ENCODE measurements around the gene ETFA.
"Not testable (repeated sequence)": the region's sequence is repeated elsewhere in the genome, so short reads cannot be mapped to it uniquely, and the experiment has no call there.

Gene ETFA

GRCh38 chr15:76324066-76324465 is 12.8 kb upstream of the ETFA start:
- DNase-seq (ENCODE audit: low read depth): no peak

- no peak for DNase-seq (ENCODE audit: low read depth)
Observed at GRCh38 chr15:76321602-76322001, 10.3 kb upstream of the ETFA start.

GRCh38 chr15:76321171-76321570 is 9.9 kb upstream of the ETFA start:
- DNase-seq (ENCODE audit: low read depth): no peak

GRCh38 chr15:76320012-76320411 is 8.7 kb upstream of the ETFA start:
- no peak for DNase-seq (ENCODE audit: low read depth)

GRCh38 chr15:76313731-76314130 is 2.5 kb upstream of the ETFA start:
- no peak for DNase-seq (ENCODE audit: low read depth)

- not testable (repeated sequence) for DNase-seq (ENCODE audit: low read depth)
Observed at GRCh38 chr15:76313175-76313567, 1.9 kb upstream of the ETFA start.

GRCh38 chr15:76312540-76313174 is 1.4 kb upstream of the ETFA start:
- DNase-seq (ENCODE audit: low read depth): no peak

- DNase-seq (ENCODE audit: low read depth): no peak
Observed at GRCh38 chr15:76310475-76311099, 682 bp downstream of the ETFA start.

- DNase-seq (ENCODE audit: low read depth): no peak
Observed at GRCh38 chr15:76309601-76310330, 1.5 kb downstream of the ETFA start.

- no peak for DNase-seq (ENCODE audit: low read depth)
Observed at GRCh38 chr15:76303909-76304308, 7.4 kb downstream of the ETFA start.

- no peak for DNase-seq (ENCODE audit: low read depth)
Observed at GRCh38 chr15:76299786-76300185, 11.5 kb downstream of the ETFA start.

- no peak for DNase-seq (ENCODE audit: low read depth)
Observed at GRCh38 chr15:76298986-76299385, 12.3 kb downstream of the ETFA start.

- DNase-seq (ENCODE audit: low read depth): not testable (repeated sequence)
Observed at GRCh38 chr15:76297951-76298350, 13.3 kb downstream of the ETFA start.

GRCh38 chr15:76296849-76297248 is 14.4 kb downstream of the ETFA start:
- no peak for DNase-seq (ENCODE audit: low read depth)

- DNase-seq (ENCODE audit: low read depth): not testable (repeated sequence)
Observed at GRCh38 chr15:76294463-76294862, 16.8 kb downstream of the ETFA start.

- no peak for DNase-seq (ENCODE audit: low read depth)
Observed at GRCh38 chr15:76293361-76293760, 17.9 kb downstream of the ETFA start.

GRCh38 chr15:76289582-76289981 is 21.7 kb downstream of the ETFA start:
- DNase-seq (ENCODE audit: low read depth): no peak

- DNase-seq (ENCODE audit: low read depth): no peak
Observed at GRCh38 chr15:76286271-76286879, 24.9 kb downstream of the ETFA start.

GRCh38 chr15:76285241-76285825 is 25.9 kb downstream of the ETFA start:
- no peak for DNase-seq (ENCODE audit: low read depth)

- no peak for DNase-seq (ENCODE audit: low read depth)
Observed at GRCh38 chr15:76282465-76282864, 28.8 kb downstream of the ETFA start.

GRCh38 chr15:76278651-76279050 is 32.6 kb downstream of the ETFA start:
- DNase-seq (ENCODE audit: low read depth): no peak

GRCh38 chr15:76274821-76275220 is 36.4 kb downstream of the ETFA start:
- no peak for DNase-seq (ENCODE audit: low read depth)

GRCh38 chr15:76274226-76274625 is 37.0 kb downstream of the ETFA start:
- DNase-seq (ENCODE audit: low read depth): no peak
